GM20000 (cell line): ENCODE measurements around the gene TFDP2.

Source experiments
- DNase-seq: peaks from one replicate; pipeline ENCODE4 v3.0.0; 2012; ENCODE audit warnings: low spot score
- CTCF ChIP-seq: IDR thresholded peaks from 2 replicates; pipeline ENCODE4 v1.5.1; 2012; ENCODE audit warnings: mild to moderate bottlenecking, control low read depth; ENCODE audit errors: extremely low read depth, missing control alignments

The TFDP2 gene

GRCh38 chr3:141941093-141941492, 208.3 kb downstream of the TFDP2 start:
- no peak for TF ChIP-seq CTCF
- no peak for DNase-seq

- no peak for DNase-seq
These were observed 209.1 kb downstream of the TFDP2 start for GRCh38 chr3:141940194-141940776.

GRCh38 chr3:141939759-141940158, 209.6 kb downstream of the TFDP2 start:
- no peak for DNase-seq

More at GRCh38 chr3:141940194-141940776, 209.1 kb downstream of the TFDP2 start:
- TF ChIP-seq CTCF = no peak

GRCh38 chr3:141938011-141938500, 211.3 kb downstream of the TFDP2 start:
- no peak for TF ChIP-seq CTCF

More at GRCh38 chr3:141939759-141940158, 209.6 kb downstream of the TFDP2 start:
- TF ChIP-seq CTCF = no peak

GRCh38 chr3:141934354-141934753, 215.0 kb downstream of the TFDP2 start:
- DNase-seq = no peak
- no peak for TF ChIP-seq CTCF

More at GRCh38 chr3:141938011-141938500, 211.3 kb downstream of the TFDP2 start:
- DNase-seq = no peak

GRCh38 chr3:141933421-141934300, 215.7 kb downstream of the TFDP2 start:
- no peak for TF ChIP-seq CTCF
- DNase-seq = no peak

GRCh38 chr3:141930801-141931200, 218.5 kb downstream of the TFDP2 start:
- TF ChIP-seq CTCF = no peak
- no peak for DNase-seq
